ENCODE data around the gene C11orf68.

The C11orf68 gene

DNA sequence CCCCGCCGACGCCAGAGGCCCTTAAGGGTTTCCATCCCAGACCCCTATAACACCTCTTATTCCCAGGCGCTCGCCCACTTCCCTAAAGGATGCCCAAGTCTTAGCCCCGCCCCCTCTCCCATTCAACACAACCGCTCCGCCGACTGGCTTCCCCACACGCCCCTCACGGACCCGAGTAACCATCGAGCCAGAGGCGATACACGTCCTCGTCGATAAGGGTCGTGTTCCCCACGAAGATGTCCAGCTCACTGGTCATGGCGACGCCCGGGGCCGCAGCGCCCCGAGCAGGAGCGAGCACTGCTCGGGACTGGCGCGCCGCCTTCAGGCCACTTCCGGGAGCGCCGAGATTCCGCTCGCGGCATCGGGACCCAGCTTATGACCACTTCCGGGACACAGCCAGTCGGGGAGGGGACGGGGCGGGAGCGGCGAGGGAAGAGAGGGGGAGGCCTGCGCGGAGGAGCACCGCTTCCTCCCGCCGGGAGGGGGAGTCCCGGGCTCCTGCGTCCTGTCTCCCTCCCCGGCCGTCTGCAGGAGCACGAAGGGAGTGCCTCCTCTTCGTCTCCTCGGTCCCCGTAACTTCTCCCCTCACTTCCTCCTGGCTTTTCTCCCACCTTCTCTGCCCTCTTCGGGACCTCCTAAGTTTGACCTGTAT lies 30.6 kb downstream of the C11orf68 start, which contains the start of gene FIBP:
TSS of gene FIBP (minus strand) at position 309 of the 652 bp plus-strand sequence. CDS start at position 256, 53 bp downstream.
- DNase-seq, result peak; percentile 99

DNA sequence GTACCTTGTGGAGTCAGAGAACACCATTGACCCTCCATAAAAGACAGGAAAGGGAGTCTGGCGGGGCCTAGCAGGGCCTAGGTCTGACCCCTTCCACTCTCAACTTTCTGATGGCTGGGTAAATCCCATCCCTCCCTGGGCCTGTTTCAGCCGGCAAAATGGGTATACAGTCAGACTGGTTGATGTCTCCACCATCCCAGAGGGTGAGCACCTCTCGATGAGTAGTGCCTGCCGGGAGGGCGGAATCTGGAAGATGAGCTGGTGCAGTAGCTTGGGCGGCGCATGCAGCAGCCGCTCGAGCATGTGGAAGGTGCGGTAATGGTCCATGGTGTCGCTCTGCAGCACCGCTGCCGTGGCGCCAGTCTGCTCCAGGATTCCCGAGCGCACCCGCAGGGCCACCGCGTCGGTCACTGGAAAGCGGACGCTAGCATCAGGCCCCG lies 31.1 kb downstream of the C11orf68 start:
- DNase-seq, result no peak

DNA sequence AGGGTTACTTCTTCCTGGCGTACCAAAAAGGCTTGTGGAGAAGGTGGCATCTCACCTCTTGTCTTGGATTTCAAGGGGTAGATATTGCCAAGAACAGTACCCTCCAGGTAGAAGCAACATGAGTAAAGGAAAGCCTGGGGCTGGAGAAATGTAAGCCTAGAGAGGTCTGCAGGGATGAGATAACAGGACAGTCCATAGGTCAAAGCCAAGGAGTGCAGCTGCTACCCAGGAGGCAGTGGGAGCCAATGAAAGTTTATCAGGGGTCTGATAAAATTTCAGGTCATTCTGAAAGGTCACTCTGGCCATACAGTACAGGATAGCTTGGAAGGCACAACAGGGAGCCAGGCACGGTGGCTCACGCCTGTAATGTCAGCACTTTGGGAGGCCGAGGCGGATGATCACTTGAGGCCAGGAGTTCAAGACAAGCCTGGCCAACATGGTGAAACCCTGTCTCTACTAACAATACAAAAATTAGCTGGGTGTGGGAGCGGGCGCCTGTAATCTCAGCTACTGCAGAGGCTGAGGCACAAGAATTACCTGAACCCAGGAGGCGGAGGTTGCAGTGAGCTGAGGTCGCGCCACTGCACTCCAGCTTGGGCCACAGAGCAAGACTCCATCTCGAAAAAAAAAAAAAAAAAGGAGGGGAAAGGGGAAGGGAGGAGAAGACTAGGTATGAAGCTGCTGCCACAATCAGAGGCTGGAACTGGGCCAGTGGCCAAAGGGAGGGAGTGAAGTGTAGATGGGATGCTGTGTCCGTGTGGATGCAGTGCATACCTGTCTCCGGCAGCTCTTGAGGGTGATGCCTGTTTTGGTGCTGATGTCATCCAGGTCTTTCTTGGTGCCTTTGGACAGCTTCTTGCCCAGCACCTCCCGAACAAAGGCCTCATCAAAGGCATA lies 31.8 kb downstream of the C11orf68 start:
- DNase-seq, result no peak

DNA sequence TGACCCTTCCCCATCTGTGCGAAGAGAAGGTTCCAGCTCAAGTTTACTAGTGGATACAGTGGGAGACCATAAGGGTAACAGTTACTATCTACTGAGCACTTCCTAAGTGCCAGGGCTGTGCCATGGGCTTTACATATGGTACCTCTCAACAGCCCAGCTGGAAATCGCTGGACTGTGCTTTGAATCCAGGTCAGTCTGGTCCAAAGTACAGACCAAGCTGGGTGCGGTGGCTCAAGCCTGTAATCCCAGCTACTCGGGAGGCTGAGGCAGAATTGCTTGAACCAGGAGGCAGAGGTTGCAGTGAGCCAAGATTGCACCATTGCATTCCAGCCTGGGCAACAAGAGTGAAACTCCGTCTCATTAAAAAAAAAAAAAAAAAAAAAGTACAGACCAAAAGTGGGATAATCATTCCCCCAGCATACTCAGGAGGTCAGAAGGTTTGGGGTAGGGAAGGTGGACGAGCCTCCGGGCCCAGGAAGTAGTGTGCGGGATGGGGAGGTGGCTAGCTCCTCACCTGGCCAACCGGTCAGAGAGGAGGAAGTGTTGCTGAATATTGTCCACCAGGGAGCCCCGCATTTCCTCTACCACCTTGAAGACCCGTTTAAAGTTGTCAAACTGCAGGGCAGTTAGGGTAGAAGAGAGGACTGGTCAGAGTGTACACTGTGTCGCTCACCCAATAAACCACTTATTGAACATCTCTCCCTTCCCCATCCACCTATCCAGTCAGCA lies 32.9 kb downstream of the C11orf68 start:
- DNase-seq, result no peak

DNA sequence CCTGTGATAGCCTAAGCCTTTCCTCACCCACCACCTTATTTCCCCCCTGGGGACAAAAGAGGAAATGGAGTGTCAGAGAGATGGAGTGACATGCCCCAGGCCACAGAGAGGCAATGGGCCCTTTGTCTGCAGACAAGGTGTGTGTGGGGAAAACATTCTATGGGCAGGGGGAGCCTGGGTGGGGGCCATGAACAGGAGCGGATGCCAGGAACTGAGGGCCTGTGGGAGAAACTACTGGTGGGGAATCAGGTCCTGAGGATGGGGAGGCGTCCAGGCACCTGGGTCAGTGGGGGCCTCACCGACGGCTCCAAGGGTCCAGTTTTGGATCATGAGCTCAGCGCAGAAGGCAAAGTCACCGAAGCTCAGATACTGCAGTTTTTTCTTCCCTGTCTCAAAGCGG lies 33.6 kb downstream of the C11orf68 start:
- DNase-seq, result no peak

DNA sequence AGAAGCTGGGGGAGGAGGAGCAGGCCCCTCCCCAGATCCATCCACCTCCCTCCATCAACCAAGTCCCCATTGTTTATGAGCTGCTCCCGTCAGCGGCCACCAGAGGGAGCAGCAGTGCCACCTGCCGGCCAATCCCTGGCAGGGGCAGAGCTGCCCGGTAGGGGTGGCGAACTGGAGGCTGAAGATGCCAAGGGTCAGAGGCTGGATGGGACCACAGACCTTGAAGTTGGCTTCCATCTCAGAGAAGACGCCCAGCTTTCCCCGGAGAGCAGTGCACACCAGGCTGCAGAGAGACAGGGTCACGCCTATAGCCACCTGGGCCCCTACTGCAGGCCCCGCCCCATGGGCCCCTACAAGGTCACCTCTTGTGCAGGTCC lies 34.2 kb downstream of the C11orf68 start:
- peak; percentile 89 for DNase-seq

DNA sequence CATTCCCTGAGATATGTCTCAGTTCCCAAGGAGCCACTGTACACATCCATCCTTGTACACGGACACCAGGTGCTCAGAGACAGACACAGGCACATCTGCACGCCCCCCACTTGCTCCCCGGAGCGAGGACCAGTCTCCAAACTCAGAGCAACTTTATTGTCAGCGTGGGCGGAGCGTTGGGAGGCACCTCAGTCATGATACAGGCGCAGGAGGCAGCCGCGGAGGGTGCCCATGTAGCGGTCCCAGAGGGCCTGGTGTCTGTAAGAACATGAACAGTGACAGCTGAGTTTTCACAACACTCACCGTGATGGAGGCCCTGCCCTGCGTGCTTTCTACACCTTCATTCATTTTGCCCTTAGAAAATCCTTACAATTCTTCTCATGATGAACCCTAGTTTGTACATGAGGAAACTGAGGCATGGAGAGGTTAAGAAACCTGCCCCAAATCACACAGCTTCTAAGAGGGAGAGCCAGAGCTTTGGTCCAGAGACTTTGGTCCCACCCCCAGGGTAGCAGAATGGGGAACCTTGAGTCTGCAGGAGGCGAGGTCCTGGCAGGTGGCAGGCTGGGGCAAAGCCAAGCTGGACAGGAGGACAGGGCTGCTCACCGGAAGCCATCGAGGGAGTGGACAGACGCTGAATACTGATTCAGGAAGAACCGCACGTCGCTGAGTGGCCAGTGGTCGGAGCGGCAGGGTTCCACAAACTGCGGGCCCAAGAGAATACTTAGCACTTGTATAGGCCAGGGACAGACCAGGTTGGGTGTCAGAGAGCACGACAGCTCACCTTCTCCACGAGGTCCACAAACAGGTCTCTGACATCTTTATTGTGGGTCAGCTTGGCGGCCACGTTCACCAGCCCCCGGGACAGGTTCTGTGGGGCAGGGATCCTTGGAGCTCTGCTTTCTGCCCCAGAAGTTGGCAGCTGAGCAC lies 34.8 kb downstream of the C11orf68 start:
- no peak for DNase-seq

DNA sequence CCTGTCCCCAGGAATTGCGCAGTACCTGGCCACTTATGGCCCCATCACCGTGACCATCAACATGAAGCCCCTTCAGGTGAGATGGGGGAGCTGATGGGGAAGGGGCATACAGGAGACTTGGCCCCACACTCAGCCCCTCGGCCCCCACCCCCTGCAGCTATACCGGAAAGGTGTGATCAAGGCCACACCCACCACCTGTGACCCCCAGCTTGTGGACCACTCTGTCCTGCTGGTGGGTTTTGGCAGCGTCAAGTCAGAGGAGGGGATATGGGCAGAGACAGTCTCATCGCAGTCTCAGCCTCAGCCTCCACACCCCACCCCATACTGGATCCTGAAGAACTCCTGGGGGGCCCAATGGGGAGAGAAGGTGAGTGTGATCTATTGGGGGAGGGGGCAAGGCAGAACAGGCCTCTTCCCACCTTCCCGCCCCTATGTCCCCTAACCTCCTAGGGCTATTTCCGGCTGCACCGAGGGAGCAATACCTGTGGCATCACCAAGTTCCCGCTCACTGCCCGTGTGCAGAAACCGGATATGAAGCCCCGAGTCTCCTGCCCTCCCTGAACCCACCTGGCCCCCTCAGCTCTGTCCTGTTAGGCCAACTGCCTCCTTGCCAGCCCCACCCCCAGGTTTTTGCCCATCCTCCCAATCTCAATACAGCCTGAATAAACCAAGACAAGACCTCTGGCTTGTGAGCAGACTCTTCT lies 35.7 kb downstream of the C11orf68 start:
- DNase-seq, result no peak

DNA sequence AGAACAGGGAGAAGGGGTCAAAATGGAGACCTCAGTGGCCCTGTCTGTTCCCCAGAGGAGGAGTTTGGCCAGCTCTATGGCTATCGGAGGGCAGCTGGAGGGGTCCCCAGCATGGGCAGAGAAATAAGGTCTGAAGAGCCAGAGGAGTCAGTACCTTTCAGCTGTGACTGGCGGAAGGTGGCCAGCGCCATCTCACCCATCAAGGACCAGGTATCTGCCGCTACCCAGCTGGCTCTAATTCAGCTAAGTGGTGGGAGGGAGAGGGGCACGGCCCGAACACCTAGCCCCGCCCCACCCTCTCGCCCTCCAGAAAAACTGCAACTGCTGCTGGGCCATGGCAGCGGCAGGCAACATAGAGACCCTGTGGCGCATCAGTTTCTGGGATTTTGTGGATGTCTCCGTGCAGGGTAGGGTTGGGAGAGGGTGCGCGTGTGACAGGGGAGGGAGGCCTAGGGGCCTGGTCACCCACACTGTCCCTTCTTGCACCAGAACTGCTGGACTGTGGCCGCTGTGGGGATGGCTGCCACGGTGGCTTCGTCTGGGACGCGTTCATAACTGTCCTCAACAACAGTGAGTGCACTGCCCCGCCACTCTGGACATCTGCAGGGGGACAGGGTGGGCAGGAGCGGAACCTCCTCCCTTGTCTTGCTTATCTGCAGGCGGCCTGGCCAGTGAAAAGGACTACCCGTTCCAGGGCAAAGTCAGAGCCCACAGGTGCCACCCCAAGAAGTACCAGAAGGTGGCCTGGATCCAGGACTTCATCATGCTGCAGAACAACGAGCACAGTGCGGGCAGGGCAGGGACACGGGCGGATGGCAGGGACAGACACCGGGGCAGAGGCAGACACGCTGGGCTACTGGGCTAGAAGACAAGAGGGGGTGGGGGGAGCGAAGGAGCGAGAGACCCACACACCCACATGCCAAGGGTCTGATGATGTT lies 36.5 kb downstream of the C11orf68 start:
- no peak for DNase-seq

DNA sequence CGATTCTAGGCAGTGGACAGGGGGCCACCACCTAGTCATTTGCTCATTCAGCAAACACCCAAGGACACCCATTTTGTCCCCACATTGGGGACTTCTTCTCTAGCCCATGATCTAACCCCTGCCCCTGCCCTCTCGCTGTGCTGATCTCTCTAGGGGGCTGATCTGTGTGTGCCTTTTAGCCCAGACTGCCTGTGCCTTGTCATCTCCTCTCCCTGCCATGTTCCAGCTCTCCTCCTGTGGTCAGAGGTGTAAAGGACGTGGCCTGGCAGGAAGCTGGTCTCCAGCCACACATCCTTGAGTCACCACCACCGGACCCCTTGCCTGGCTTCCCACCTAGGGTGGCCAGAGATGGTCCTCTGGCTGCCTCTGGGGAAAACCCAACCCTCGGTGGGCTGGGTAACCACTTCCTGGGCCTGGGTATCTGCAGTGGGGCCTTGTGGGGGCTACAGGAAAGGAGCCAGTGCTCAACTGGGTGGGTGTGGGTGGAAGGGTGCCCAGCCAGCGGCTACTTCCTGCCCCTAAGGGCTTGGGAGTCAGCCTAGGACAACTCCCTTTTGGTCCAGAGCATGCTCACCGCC lies 37.9 kb downstream of the C11orf68 start:
- DNase-seq, result no peak

DNA sequence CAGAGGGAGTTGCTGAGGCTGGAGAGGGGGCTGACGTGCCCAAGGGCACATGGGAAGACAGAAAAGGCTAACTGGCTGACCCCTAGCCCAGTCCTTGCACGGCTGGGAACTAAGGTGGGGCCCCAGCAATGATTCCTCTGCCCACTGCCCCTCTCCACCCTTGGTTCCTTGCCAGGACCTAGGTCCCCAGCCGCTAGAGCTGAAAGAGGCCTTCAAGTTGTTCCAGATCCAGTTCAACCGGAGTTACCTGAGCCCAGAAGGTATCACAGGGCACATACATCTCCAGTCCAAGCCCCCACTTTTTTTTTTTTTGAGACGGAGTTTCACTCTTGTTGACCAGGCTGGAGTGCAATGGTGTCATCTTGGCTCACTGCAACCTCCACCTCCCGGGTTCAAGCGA lies 38.8 kb downstream of the C11orf68 start:
- DNase-seq, result no peak

DNA sequence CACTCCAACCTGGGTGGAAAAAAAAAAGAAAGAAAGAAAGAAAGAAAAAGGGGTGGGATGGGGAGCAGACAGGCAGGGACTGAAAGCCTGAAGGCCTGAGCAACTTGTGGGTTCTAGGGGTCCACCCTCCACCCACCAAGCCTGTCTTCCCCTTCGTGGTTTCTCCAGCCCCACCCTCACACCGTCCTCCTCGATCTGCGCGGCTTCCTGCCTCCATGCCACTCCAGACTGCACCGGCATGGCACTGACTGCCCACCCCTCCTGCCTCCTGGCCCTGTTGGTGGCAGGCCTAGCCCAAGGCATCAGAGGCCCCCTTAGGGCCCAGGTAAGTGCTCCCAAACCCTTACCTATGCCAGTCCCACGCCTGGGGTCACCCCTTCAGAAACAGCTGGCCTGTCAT lies 39.2 kb downstream of the C11orf68 start, which contains the start of gene CTSW:
TSS of gene CTSW (plus strand) at position 221 of the 400 bp plus-strand sequence. CDS start at position 239, 18 bp downstream.
- no peak for DNase-seq

DNA sequence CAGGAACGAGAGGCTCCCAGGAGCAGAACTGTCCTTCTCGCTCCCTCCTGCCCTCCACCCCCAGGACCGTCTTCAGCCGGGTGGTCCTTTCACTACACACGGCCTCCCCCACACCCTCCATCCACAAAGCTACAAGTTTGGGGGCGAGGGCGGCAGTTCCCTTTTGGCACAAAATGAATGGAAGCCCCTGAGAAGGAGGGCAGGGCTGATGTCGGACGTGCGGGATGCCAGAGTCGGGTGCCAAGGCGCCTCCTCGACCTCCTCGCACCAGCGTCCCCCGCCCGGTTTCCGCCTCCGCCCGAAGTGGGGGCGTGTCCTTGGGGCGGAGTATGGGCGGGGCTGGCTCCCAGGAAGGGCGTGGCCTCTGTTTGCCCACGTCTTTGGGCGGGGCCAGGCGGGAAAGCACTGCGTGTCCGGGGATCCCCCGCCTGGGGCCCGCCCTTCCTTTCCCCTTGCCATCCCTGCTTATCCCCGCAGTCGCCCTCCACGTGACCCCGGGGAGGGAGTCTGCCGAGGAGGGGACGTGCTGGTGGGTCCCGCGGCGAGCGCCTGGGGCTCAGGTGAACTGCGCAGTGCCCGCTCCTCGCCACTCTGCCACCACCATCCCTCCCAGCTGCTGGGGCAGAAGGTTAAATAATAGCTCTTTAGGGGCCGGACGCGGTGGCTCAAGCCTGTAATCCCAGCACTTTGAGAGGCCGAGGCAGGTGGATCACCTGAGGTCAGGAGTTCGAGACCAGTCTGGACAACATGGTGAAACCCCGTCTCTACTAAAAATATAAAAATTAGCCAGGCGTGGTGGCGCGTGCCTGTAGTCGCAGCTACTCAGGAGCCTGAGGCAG lies 45.3 kb downstream of the C11orf68 start:
- peak; percentile 98 for DNase-seq

DNA sequence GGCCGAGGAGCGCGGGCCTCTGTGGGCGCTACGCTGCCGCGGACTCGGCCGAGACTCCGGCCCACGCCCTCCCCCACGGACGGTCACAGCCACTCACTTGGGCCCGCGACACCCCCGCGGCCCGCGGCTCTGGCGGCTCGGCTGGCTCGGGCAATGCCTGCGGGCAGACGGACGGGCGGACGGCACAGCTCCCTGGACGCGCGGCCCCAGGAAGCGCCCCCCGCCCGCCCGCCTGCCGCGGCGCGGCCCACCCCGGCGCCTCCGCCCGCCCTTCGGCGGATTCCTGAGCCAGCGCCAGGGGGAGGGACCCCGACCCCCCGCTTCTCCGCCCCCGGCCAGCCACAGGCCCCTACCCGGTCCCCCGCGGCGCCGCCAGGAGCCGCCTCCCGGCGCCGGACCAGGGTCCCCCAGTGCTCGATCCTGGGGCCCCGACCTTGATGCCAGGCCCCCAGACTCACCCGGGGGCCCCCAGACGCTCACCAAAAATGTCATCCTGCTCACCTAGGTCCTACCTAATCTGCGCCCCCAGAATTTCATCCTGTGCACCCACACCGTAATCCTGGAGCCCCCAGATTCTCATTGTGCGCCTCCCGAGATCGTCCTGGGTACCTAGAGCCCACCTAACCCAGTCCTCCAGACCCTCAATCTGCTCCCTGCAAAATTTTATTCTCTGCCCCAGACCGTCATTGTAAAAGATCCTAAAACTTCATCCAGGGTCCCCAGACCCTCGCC lies 46.1 kb downstream of the C11orf68 start, which contains the start of gene EFEMP2:
TSS of gene EFEMP2 (minus strand) at position 215 of the 732 bp plus-strand sequence. CDS start 446 bp downstream, outside the sequence.
- DNase-seq, result no peak

DNA sequence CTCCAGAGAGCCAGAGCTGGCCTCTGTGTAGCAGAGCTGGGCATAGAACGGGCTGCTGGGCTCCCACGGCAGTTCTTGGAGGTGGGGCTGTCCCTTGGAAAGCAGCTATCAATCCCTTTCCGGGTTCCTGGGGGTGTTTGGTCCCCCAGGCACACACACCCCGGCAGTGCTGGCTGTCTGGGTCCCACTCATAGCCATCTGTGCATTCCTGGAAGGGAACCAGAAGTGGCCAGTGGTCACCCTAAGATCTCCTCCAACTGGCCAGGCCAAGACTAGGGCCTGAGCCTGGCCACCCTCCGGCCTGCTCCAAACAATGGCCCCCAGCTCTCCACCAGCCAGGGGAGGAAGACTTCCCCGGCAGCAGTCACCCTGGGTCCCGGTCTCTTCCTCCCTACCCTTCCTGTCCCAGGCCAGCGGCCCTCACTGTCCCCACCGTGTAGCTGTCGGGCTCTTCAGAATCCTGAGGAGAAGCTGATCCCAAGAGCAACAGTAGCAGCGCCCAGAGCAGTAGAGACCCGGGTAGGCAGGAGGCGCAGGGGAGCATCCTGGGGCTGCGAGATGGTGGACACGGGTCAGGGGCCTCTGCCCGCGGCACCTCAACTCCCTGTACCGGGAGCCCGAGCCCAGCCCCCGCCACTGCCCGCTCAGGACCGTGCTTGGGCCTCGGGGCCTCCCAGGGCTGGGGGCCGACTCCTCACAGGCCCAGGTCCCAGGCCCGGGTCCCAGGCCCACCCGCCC lies 46.9 kb downstream of the C11orf68 start:
- no peak for DNase-seq

DNA sequence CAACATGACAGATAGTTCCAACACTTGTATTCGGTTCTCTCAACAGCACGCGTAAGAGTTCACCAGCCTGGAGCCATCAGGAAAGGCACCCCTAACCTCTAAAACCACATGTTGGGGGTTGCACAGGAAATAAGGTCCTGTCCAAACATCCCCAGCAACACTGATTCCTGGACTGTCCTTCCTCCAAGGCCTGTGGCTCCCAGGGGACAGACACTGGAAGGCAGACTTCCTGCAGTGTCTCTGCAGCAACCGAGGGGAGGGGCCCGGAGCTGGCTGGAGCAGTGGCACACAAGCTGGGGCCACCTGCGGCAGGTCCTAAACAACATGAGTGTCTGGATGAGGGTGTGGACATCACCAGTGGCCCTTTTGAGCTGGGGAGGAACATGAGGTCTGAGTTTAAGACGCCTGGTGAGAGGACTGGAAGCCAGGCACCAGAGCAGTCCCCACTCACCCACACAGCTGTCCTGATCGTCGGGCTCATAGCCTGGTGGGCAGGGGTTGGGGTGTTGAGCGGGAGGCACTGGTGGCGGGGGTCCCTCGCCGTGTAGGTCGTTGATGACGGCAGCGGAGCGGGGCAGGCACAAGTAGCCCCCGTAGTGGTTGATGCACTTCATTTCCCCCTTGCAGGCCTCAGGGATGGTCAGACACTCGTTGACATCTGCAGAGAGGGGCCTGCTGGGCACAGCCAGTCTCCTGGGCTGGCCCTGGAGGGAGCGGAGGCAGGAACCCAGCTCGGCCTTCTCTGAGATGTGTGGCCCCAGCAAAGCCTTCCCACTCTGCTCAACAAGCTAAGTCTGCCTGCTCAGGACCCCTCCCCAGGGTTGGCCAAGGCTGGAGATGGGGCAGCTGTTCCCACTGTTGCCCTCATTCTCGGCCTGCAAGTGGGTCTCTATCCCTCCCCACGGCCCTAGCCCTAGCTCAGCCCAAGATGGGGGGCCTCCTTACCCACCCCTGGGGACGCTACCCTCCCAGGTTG lies 47.9 kb downstream of the C11orf68 start:
- no peak for DNase-seq
